ENCODE results near the gene ADAMTS2.

- TF ChIP-seq CTCF (IDR thresholded peaks at IDR 0.05) (no peak), POLR2A (IDR thresholded peaks at IDR 0.05) (no peak)
Measured at GRCh38 chr5:179250561-179251225, 94.6 kb downstream of the ADAMTS2 start.
